Measurements from ENCODE around the gene TENM4. TPM values are rescaled to one million over a fixed set of nuclear protein-coding genes. Genes with fewer than 3 reads are reported as not detected.

The TENM4 gene
- total and polyA plus RNA-seq, 4 donors: 0.02 to 0.33 (median 0.14) TPM

DNA sequence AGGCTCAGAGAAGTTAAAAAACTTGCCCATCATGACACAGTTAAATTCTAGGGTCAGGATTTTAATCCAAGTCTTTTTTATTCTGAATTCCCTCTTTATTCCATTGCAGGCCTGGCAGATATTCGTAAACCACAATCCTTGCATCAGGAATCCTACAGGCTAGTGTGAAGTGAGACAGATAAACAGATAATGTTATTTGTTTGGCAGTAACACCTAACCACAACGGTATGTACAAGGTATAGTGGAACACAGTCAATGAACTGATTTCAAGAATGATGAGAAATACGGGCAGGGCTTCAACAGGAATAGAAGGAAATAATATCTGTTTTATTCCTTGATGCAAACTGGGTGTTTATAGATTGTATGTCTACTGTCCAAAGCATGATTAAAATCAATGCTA is 834.2 kb downstream of the TENM4 start:
- TF ChIP-seq JUND (IDR thresholded peaks at IDR 0.05) (no peak), RXRA (IDR thresholded peaks at IDR 0.05) (no peak), HNF4G (IDR thresholded peaks at IDR 0.05) (no peak), EGR1 (IDR thresholded peaks at IDR 0.05; ENCODE audit: low read depth in 2 of 2) (no peak), TAF1 (conservative IDR thresholded peaks at IDR 0.05) (no peak), RAD21 (IDR thresholded peaks at IDR 0.05) (no peak), HNF4A (conservative IDR thresholded peaks at IDR 0.05) (no peak), GABPA (IDR thresholded peaks at IDR 0.05 in 1 of 2, conservative IDR thresholded peaks at IDR 0.05 in 1 of 2) (no peak), YY1 (IDR thresholded peaks at IDR 0.05) (no peak), SP1 (IDR thresholded peaks at IDR 0.05) (no peak)
- TF ChIP-seq, protein P1, sequence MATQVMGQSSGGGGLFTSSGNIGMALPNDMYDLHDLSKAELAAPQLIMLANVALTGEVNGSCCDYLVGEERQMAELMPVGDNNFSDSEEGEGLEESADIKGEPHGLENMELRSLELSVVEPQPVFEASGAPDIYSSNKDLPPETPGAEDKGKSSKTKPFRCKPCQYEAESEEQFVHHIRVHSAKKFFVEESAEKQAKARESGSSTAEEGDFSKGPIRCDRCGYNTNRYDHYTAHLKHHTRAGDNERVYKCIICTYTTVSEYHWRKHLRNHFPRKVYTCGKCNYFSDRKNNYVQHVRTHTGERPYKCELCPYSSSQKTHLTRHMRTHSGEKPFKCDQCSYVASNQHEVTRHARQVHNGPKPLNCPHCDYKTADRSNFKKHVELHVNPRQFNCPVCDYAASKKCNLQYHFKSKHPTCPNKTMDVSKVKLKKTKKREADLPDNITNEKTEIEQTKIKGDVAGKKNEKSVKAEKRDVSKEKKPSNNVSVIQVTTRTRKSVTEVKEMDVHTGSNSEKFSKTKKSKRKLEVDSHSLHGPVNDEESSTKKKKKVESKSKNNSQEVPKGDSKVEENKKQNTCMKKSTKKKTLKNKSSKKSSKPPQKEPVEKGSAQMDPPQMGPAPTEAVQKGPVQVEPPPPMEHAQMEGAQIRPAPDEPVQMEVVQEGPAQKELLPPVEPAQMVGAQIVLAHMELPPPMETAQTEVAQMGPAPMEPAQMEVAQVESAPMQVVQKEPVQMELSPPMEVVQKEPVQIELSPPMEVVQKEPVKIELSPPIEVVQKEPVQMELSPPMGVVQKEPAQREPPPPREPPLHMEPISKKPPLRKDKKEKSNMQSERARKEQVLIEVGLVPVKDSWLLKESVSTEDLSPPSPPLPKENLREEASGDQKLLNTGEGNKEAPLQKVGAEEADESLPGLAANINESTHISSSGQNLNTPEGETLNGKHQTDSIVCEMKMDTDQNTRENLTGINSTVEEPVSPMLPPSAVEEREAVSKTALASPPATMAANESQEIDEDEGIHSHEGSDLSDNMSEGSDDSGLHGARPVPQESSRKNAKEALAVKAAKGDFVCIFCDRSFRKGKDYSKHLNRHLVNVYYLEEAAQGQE (IDR thresholded peaks at IDR 0.05): no peak
- TF ChIP-seq, protein P2, sequence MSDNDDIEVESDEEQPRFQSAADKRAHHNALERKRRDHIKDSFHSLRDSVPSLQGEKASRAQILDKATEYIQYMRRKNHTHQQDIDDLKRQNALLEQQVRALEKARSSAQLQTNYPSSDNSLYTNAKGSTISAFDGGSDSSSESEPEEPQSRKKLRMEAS (IDR thresholded peaks at IDR 0.05): no peak
- TF ChIP-seq, protein P3, sequence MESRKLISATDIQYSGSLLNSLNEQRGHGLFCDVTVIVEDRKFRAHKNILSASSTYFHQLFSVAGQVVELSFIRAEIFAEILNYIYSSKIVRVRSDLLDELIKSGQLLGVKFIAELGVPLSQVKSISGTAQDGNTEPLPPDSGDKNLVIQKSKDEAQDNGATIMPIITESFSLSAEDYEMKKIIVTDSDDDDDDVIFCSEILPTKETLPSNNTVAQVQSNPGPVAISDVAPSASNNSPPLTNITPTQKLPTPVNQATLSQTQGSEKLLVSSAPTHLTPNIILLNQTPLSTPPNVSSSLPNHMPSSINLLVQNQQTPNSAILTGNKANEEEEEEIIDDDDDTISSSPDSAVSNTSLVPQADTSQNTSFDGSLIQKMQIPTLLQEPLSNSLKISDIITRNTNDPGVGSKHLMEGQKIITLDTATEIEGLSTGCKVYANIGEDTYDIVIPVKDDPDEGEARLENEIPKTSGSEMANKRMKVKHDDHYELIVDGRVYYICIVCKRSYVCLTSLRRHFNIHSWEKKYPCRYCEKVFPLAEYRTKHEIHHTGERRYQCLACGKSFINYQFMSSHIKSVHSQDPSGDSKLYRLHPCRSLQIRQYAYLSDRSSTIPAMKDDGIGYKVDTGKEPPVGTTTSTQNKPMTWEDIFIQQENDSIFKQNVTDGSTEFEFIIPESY (IDR thresholded peaks at IDR 0.05): no peak
- TF ChIP-seq, protein P4, sequence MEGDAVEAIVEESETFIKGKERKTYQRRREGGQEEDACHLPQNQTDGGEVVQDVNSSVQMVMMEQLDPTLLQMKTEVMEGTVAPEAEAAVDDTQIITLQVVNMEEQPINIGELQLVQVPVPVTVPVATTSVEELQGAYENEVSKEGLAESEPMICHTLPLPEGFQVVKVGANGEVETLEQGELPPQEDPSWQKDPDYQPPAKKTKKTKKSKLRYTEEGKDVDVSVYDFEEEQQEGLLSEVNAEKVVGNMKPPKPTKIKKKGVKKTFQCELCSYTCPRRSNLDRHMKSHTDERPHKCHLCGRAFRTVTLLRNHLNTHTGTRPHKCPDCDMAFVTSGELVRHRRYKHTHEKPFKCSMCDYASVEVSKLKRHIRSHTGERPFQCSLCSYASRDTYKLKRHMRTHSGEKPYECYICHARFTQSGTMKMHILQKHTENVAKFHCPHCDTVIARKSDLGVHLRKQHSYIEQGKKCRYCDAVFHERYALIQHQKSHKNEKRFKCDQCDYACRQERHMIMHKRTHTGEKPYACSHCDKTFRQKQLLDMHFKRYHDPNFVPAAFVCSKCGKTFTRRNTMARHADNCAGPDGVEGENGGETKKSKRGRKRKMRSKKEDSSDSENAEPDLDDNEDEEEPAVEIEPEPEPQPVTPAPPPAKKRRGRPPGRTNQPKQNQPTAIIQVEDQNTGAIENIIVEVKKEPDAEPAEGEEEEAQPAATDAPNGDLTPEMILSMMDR (IDR thresholded peaks at IDR 0.05; ENCODE audit: low read depth, low read length, missing input control): no peak
- 75% methylated on average over 3 of the region's 3 CpGs for WGBS
- H3K9ac ChIP-seq (ENCODE audit: low read depth in 1 of 2, low read length in 2 of 2): no peak overlapping the region
- H3K27ac ChIP-seq (ENCODE audit: low read depth in 1 of 2, low read length in 2 of 2): no peak overlapping the region
- peaks cover 0 to 3% (median 0%) of the 10 kb centered on the region in 4 donors for H3K27me3 ChIP-seq (ENCODE audit: control insufficient read depth in 4 of 4, insufficient read depth in 4 of 4, low read length in 3 of 4)
- H3K4me1 ChIP-seq (ENCODE audit: control insufficient read depth in 4 of 4, insufficient read depth in 4 of 4, low read length in 3 of 4): no peaks in the 10 kb centered on the region
- no peak overlapping the region for H3K4me3 ChIP-seq (ENCODE audit: low read depth in 1 of 3, low read length in 3 of 3)
- no peaks in the 10 kb centered on the region for H3K36me3 ChIP-seq (ENCODE audit: control insufficient read depth in 4 of 4, insufficient read depth in 3 of 4, low read depth in 1 of 4, low read length in 3 of 4)
- DNase-seq (ENCODE audit: low spot score): no peak
- no peaks in the 10 kb centered on the region for H3K9me3 ChIP-seq (ENCODE audit: control insufficient read depth in 4 of 4, low read length in 3 of 4)

DNA sequence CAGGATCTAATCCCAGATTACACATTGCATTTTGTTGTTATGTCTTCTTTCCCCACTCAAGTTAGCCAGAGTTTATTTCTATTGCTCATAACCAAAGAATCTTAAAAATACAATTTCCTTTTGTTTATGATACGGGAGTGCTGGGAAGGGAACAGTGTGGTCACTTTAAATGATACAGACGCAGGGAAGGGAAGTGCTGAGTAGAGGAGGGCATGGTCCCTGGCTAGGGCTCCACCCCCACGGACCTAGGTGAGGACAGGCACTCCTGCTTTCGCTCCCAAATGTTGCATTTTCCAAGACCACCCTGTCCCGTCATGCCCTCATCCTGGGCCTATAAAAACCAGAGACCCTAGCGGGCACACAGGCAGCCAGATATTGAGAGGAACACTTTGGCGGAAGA is 835.5 kb downstream of the TENM4 start:
- Histone ChIP-seq H3K4me3 (ENCODE audit: low read depth in 1 of 3, low read length in 3 of 3) (no peak overlapping the region), H3K4me1 (ENCODE audit: control insufficient read depth in 4 of 4, insufficient read depth in 4 of 4, low read length in 3 of 4) (no peaks in the 10 kb centered on the region), H3K36me3 (ENCODE audit: control insufficient read depth in 4 of 4, insufficient read depth in 3 of 4, low read depth in 1 of 4, low read length in 3 of 4) (no peaks in the 10 kb centered on the region), H3K9ac (ENCODE audit: low read depth in 1 of 2, low read length in 2 of 2) (no peak overlapping the region), H3K27ac (ENCODE audit: low read depth in 1 of 2, low read length in 2 of 2) (no peak overlapping the region), H3K27me3 (ENCODE audit: control insufficient read depth in 4 of 4, insufficient read depth in 4 of 4, low read length in 3 of 4) (peaks cover 0 to 3% (median 0%) of the 10 kb centered on the region in 4 donors), H3K9me3 (ENCODE audit: control insufficient read depth in 4 of 4, low read length in 3 of 4) (no peaks in the 10 kb centered on the region)
- 87% methylated on average over 7 of the region's 7 CpGs for WGBS
- no peak for TF ChIP-seq JUND (IDR thresholded peaks at IDR 0.05)
- no peak for TF ChIP-seq HNF4G (IDR thresholded peaks at IDR 0.05)
- no peak for DNase-seq (ENCODE audit: low spot score)
